NCI-H128 (cell line): Measurements from ENCODE around the gene NGEF.

ENCODE experiments used
- DNase-seq: peaks from one replicate; lab custom pipeline; 2025; ENCODE audit not compliant: unreplicated experiment; lab: John Stamatoyannopoulos, UW

Gene NGEF

DNA sequence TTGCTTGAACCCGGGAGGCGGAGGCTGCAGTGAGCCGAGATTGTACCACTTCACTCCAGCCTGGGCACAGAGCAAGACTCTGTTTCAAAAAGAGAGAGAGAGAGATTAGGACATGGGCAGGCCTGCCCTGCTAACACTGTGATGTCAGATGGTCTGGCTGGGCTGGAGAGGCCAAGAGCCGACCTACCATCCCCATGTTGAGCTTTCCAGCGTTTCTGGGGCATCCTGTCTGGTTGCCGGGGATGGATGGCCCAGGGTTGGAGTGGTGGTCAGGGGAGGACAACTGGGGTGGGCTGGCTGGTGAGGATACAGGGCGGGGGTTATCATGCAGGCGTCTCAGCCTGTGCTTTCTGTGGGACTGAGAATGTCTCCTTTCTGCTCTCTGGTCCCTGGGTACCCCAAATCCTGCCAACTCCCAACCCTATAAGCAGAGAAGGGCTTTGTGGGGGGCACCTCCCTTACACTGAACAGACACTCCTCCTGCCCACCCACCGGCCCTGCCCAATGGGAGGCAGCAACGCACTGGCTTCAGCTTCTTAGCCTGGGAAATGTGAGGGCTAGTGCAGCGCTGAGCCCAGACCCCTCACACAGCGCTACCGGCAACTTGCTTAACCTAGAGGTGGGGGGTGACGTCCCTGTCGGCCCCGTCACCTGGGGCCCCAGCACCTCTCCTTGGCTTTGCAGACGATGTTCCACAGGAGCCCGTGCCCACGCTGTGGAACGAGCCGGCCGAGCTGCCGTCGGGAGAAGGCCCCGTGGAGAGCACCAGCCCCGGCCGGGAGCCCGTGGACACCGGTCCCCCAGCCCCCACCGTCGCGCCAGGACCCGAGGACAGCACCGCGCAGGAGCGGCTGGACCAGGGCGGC, 137.6 kb downstream of the NGEF start:
- DNase-seq, result no peak

DNA sequence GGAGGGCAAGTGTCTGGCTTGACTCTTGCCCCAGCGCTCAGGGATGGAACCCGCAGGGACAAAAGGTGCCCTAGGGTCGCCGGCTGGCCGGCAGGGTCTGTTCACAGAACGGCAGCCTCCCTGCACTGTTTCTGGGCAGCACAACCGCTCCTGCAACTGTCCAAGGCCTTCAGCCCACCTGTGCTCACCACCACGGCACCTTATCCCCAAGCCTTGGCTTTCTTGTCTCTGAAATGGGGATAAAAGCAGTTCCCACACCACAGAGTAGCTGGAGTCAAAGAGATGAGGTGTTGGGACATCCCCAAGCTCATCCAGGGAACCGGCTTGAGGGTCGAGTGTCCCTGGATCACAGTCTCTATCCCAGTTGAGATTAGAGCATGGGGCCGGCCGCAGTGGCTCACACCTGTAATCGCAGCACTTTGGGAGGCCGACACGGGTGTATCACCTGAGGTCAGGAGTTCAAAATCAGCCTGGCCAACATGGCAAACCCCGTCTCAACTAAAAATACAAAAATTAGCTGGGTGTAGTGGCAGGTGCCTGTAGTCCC, 138.3 kb downstream of the NGEF start:
- DNase-seq, result no peak

DNA sequence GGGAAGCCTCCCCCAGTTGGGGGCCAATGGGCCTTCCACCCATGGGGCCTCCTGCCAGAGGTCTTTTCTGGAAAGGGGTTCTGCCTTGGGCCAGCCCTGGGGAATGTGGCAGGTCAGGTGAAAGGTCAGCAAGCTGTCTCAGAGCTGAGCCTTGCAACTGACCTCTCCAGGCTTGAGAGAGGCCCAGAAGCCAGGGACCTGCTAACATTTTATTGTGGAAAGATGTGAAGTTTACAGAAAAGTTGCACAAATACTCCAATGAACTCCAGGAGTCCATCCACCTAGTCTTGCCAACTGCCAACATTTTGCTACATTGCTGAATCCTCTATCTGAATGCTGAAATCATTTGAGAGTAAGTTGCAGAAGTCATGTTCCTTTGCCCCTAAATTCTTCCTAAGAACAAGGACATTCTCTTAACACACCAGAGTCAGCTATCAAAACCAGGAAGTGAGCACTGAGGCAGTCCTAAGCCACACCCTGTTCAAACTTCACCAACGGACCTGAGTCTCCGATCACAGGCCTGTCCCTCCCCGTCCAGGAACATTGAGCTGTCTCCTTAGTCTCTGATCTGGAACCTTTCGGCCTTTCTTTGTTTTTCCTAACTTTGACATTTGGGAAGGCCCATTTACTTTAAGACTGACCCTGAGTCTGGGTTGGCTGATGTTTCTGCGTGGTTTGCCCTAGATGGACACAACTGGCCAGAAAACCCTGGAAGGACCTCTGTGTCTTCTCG, 139.0 kb downstream of the NGEF start:
- no peak for DNase-seq

DNA sequence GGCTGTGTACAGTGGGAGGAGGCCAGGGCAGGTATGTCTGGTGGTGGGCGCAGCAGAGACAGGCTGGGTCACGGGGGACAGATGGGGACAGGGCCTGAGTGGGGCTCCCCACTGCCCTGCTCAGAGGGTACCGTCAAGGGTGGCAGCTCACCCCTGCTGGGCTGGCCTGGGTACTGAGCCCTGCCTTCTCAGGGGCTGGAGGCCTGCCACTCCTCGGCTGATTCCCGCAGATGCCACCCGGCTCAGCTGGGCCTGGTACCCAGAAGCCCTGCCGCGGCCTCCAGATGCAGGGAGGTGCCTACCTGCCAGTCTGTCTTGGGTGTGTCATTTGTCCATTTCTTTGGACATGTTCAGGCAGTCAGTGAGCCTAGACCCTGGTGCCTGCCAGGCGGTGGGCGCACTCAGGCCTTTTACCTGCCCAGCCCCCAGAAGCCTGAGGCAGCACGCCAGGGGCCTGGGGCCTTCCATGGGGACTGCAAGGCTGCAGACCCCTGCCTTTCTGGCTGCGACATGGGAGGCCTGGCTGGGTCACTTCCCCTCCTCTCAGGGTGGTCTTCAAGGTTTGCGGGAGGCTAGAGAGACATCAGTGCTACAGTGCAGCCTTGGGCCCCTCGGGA, 139.7 kb downstream of the NGEF start:
- DNase-seq, result no peak

DNA sequence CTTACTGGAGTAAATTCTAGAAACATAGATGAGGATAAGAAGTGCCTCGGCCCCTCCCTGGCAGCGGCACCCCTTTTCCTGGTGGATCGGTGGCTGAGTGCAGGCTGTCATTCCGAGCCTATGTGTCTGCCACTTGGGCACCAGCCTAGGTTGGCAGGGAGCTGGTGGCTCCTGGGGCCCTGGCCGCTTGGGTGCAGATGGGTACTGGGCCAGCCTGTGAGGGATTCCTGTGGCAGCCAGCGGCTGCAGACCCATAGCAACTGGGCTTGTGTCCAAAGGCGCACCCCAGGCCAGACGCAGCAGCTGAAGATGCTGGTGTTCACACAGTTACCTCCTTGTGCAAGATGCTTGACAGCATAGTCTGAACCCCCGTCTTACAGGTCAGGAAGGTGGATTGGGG, 140.2 kb downstream of the NGEF start:
- no peak for DNase-seq

DNA sequence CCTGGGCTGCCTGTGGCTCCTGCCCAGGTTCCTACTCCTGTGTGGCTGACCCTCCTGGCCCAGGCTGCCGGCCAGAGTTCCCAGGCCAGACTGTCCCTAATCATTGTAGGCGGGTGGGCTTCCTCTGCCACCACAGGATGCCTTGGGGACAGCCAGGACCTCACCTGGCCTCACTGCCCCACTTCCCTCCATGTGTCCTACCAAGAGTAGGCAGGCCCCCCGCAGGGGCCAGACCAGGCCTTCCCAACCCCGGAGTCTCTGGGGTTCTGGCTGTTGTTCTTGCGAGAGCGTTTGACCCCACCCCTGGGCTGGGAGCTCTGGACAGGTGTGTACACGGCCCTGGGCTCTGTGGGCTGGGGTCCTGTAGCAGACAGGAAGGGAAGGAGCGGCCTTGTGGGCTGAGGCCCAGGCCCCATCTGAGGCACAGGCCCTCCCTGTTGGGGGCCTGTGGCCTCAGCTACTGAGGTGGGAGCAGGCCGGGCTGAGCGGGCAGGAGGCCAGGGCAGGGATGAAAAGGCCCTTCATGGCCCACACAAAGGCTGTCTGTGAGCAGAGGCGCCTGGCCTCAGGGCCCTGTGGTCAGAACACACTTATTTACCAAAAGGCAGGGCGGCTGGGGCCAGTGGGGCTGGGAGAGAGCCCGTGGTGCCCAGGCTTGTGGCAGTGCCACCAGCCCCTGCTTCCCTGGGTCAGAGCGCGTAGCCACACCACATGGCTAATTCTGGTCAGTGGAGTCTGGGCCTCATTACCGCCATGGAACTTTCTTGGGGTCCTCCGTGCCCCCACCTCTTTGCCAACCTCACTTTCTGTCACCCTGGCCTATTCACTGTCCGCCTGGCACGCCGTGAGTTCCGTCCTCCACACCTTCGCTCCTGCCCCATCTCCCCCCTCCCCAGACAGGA, 141.0 kb downstream of the NGEF start:
- DNase-seq, result no peak

DNA sequence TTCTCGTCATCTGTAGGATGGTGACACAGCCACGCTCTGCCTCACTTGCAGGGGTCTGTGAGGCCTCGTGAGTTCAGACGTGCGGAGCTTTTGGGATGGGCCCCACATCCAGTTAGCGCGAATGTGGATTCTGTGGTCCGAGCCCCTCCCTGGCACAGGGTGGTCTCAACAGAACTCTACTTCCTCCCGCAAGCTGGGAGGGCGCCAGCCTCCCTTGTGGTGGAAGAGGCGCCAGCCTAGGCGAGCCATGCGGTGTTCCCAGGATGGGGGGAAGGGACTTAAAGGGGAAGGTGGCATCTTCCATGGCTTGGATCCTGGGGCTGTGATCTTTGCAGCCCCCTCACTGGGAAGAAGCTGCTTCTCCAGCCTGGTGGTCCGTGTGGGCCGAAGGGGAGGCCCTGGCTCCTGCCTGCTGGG, 141.6 kb downstream of the NGEF start:
- no peak for DNase-seq

DNA sequence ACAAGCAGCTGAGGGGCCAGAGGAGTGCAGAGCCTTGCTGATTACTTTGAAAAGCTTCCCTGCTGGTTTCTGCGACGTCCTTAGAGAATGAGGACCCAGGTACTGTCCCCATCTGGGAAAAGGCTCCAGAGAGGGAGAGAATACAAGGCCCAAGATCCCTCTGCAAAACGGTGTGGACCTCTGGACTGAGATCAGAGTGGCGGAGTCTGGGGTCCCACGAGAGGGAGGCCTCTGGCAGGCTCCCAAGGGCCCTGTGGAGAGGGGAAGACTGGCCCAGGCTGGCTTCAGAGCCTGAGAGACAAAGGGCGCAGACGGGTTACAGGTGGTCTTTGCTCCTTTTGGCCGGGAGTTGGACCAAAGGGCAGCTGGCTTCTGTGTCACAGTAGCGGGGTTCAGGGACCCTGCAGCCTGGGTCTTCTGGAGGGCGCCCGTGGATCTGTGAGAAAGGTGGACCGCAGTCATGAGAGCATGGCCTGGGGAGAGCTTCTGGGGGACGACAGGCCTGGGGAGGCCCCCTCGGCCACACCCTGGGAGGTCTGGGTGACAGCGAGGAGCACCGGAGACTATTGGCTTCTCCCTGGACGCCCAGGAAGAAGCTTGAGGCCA, 142.2 kb downstream of the NGEF start:
- no peak for DNase-seq

DNA sequence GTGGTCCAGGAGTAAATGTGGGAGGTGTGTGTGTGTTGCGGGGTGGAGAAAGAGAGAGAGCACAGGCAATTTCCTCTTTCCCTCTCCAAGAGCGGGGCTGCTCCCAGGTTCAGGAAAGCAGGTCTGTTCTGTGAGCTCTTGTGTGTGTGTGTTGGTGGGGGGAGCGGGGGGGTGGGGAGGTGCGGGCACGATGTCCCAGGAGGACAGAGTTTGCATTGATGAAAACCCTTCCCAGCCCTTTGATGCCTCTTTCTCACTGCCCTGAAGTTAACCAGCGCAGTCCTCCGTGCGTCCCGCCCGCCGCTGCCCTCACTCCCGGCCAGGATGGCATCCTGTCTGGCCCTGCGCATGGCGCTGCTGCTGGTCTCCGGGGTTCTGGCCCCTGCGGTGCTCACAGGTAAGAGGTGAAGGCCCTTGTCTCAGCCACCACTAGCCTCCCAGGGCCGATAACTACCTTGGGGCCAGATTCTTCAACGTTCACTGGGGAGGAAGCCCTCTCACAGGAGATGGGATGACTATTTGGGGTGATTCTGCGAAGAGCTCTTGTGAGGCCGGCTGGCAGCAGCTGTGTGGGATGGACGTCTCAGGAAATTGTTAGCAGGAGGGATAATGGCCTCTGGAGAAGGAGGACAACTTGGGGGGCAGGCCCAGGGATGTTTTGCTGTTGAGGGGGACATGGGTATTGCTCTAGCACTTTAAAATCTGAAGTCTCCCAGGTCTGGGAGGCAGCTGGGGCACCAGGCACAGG, 142.9 kb downstream of the NGEF start, which contains the start of gene SNORC:
Gene SNORC, plus strand, starts transcription at position 247 of the 748 bp plus-strand sequence. Its CDS starts 78 bp downstream, at position 325.
- no peak for DNase-seq

DNA sequence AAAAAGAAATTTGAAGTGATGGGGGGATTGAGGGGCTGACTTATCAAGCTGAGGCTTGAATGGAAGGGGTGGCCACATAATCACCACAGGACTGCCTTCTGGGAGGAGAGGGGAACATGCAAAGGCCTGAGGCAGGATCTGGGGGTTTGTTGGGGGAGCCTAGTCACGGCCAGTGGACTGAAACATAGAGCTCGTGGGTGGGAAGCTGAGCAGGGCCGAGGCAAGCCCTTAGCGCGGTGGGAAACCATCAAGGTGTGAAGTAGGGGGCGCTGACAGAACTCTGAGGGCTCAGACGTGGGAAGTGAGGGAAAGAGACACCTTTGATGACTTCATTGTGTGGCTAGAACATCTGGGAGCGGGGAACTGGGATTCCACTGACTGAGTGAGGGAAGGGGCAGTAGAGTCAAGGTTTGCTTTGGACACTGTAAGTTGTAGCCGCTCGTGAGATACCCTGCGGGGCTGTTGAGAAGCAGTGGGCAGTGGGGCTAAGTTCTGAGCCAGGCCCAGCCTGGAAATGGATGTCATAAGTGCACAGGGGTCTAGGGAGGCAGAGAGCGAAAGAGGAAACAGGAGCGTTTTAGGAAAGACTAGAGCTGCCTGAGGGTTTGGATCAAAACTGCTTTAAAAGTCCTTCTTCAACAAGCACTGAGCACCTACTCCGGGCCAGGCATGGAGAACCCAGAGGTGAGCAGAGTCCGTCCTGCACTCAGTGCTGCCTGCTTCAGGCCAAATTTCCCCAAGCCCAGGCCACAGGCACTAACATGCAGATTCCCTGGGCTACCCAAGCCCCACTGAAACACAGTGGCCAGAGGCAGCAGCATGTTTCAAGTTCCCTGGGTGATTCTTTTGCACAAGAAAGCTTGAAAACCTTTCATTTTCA, 143.7 kb downstream of the NGEF start:
- no peak for DNase-seq

DNA sequence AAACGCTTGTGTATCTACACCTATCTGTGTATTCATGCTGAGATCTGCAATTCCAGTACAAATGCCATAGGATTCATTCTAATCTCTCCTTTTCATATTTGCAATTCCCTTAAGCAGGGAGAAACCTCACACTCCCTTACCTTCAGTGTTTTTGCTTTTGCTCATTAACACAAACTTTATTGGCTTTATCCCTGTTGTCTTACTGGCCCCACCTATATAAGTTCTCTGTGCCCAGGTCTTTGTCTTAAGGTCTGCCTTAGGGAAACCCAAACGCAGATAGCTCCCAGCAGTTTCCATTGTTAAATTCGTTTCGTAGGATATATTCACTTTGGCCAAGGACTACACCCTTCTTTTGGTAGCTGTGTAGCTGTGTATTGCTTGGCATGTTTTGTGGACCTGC, 147.0 kb downstream of the NGEF start:
- DNase-seq, result no peak

DNA sequence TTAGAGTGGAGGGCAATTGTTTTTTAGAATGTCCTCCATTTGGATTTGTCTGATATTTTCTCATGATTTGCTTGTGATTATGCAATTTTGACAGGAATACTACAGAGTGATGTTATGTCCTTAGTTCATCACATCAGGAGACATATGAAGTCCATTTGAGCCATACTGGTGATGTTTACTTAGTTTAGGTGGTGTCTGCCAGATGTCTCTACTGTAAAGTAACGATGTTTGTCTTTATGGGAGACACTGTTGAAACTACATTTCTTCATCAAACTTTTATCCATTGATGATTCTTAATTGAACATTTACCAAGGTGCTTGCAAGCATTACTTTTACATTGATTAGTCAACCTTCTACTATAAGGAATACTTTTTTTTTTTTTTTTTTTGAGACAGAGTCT, 147.9 kb downstream of the NGEF start:
- no peak for DNase-seq

DNA sequence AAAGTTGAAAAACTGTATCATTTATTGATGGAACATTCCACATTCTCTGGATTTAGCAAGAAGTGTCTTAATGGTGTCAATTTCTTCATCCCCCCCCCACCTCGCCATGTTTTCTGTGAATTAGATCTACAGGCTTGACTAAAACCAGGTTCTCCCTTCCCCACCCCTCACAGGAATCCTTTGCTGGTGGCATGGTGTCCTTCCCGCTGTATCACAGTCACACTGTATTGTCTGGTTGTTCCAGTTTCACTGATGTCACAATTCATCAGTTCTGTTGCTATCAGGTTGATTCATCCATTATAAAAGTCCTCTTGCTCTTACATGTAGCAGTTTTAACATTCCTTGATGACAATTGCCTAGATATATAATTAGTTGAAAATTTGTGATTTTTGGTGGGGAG, 149.1 kb downstream of the NGEF start:
- no peak for DNase-seq

DNA sequence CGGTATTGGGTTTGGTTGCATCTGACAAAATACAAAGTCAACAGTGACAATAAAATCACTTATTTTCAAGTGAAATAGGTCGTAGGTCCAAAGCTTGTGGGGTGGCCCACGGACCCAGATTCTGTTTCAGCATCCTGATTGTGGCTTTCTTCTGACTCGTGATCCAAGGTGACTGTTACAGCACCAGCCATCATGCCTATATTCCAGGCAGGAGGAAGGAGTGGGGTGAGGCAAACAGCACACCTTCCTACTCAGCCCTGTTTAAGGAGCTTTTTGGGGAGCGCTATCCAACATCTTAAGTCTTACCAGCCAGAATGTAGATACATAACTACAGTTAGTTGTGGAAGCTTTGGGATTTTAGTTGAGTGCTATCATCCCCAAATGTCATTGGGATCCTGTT, 151.7 kb downstream of the NGEF start:
- no peak for DNase-seq

DNA sequence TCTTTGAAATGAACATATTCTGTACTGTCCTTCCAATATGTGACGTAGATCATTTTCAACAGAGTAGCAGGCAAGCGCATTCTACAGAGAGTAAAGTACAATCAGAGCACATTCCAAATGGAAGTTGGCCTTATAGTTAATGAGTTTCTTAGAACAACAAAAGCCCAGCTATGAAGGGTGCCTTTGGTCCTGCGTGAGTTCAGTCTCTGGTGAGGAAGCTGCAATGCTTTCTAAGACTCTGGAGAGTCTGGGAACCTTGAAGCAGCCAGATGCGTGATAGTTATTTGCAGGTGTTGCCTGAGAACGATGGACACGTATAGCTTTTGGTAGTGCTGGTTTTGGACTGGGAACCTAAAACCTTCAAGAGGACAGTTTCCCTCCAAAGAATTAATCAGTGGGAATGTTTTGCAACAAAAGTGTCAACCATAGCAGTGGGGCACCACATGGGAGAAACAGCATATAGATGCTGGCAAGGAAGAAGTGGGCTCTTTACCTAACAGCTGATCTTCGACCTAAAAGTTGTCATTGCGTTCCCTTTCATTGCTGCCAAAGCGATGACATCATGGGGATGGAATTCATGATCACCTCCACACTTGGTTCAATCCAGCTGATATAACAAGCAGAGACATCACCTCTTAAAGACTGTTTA, 152.3 kb downstream of the NGEF start:
- DNase-seq, result no peak

DNA sequence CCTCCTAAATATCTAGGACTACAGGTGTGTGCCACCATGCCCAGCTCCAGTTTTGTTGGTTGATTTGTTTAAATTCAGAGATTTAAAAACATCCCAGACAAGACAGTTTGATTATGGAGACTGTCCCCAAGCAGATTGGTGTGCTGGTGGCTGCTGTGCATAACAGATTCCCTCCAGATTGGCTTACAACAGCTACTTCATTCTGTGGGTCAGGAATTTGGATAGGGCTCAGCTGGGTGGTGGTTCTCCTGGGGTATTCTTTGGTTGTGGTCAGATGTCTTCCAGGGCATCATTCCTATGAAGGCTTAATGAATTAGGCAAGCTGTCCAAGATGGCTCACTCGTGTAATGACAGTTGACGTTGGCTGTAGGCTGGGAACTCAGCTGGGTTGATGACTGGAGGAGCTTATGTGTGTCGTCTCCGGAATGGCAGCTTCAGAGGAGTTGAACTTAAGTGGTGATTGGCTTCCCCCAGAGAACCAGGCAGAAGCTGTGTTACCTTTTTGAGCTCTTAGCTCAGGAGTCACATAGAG, 153.6 kb downstream of the NGEF start:
- no peak for DNase-seq

DNA sequence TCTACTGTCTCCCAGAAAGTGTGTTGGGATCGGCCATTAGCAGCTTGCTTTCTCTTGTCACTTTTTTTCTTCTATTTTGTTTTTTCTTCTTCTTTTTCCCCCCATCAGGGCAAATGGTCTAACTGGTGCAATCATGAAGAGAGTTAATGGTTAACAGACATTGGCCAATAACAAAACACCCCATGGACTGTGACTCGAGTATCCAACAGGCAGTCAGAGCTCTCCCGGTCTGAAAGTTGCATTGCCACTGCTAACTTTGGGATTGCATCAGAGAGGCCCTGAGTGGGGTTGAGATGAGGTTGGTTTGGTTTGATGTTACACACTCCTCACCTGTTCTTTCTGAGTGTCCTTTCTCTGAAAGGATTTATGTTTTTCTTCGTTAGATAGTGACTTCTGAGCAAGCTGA, 155.9 kb downstream of the NGEF start:
- no peak for DNase-seq

DNA sequence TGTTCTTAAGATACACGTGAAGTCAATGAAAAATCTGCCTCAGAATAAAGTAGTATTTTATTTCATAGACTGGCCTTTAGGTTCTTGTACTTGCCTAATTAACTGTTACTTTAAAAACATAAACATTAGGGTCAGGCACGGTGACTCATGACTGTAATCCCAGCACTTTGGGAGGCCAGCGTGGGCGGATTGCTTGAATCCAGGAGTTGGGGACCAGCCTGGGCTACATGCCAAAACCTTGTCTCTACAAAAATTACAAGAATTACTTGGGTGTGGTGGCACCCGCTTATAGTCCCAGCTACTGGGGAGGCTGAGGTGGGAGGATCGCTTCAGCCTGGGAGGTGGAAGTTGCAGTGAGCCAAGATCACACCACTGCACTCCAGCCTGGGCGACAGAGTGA, 159.0 kb downstream of the NGEF start:
- DNase-seq, result no peak
